ENCODE data around the gene NRTN.

DNA sequence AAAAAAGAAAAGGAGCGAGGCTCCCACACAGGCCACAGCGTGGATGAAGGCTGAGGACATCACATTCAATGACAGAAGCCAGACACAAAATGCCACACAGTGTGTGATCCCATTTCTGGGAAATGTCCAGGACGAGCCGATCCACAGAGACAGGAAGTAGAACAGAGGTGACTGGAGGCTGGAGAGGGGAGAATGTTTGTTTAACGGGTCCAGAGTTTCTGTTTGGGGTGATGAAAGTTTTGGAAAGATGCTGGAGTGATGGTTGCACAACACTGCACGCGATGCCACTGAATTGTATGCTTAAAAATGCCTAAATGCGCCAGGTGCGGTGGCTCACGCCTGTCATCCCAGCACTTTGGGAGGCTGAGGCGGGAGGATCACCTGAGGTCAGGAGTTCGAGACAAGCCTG is 66.1 kb downstream of the NRTN start:
- no peak for TF ChIP-seq EZH2 (IDR thresholded peaks at IDR 0.05; ENCODE audit: low read depth)
- TF ChIP-seq, protein P1, sequence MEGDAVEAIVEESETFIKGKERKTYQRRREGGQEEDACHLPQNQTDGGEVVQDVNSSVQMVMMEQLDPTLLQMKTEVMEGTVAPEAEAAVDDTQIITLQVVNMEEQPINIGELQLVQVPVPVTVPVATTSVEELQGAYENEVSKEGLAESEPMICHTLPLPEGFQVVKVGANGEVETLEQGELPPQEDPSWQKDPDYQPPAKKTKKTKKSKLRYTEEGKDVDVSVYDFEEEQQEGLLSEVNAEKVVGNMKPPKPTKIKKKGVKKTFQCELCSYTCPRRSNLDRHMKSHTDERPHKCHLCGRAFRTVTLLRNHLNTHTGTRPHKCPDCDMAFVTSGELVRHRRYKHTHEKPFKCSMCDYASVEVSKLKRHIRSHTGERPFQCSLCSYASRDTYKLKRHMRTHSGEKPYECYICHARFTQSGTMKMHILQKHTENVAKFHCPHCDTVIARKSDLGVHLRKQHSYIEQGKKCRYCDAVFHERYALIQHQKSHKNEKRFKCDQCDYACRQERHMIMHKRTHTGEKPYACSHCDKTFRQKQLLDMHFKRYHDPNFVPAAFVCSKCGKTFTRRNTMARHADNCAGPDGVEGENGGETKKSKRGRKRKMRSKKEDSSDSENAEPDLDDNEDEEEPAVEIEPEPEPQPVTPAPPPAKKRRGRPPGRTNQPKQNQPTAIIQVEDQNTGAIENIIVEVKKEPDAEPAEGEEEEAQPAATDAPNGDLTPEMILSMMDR (conservative IDR thresholded peaks at IDR 0.05): no peak
